ENCODE measurements around the gene NFKB1. TPM values are rescaled to one million over a fixed set of nuclear protein-coding genes. Genes with fewer than 3 reads are reported as not detected.

NFKB1 gene
- total and polyA plus RNA-seq, 10 of the 15 experiments (the other 5 are each of a cell fraction or from before 2014, with no cell fraction given) = 8.7 to 110 (median 57.3) TPM

GRCh38 chr4:102584091-102584490, 82.9 kb downstream of the NFKB1 start:
- BruUV-seq (replicated peaks) = no TSS peak
- FAIRE-seq (no peak), ATAC-seq (no peak), DNase-seq (ENCODE audit: low read depth, low spot score) (no peak)
- SMC1A ChIA-PET (ENCODE audit: uncharacterized antibody, unreplicated experiment) = interaction anchor here (0.7 to 3.2 kb wide), 9 partner anchors 10 to 84 kb away, joined by 3 to 23 read pairs (median 5); no protein-coding TSS in a partner anchor
- Histone ChIP-seq H2AFZ (ENCODE audit: control insufficient read depth, low read depth, low read length) (no peak overlapping the region), H3K4me1 (ENCODE audit: control insufficient read depth, insufficient read depth, low read length) (peaks cover 29% of the 10 kb centered on the region), H3K79me2 (ENCODE audit: control insufficient read depth, insufficient read depth, low read length) (no peaks in the 10 kb centered on the region; the same call in 1 of the 2 replicates), H3K27ac (ENCODE audit: control insufficient read depth, insufficient read depth) (no peak overlapping the region), H3K4me2 (ENCODE audit: control insufficient read depth, insufficient read depth) (no peak overlapping the region), H4K20me1 (ENCODE audit: control insufficient read depth, insufficient read depth) (no peaks in the 10 kb centered on the region), H3K9ac (ENCODE audit: control insufficient read depth, insufficient read depth, low read length) (no peak overlapping the region), H3K9me3 (replicated peaks; ENCODE audit: control insufficient read depth, insufficient read depth, low read length) (no peaks in the 10 kb centered on the region), H3K4me3 (no peak overlapping the region), H3K36me3 (ENCODE audit: control insufficient read depth in 2 of 2, insufficient read depth in 2 of 2, low read length in 1 of 2) (peaks cover 2 to 36% of the 10 kb centered on the region in 2 experiments), H3K27me3 (replicated peaks in 1 of 2; ENCODE audit: control insufficient read depth in 2 of 2, insufficient read depth in 2 of 2, low read length in 1 of 2) (no peaks in the 10 kb centered on the region)
- CTCF ChIA-PET = interaction anchor here (0.6 to 1.7 kb wide), 3 partner anchors 9 to 459 kb away, joined by 3 to 5 read pairs (median 5); no protein-coding TSS in a partner anchor
- WGBS (ENCODE audit: insufficient coverage, insufficient replicate concordance, low lambda C conversion rate, missing lambda C conversion rate) = 100% methylated on average over 1 of the region's 1 CpG
- RAD21 ChIA-PET (ENCODE audit: unreplicated experiment) = interaction anchor here (1.0 to 2.1 kb wide), 2 partner anchors 84 to 154 kb away, joined by 3 to 5 read pairs; partner anchors contain the start of gene NFKB1
- in situ Hi-C loops (cut with MboI) (no loop called here), intact Hi-C loops (cut with micrococcal nuclease; ENCODE audit: unreplicated experiment) (no loop called here)
- POLR2A ChIA-PET = interaction anchor here (1.3 to 2.4 kb wide), 2 partner anchors 20 to 73 kb away, joined by 3 to 10 read pairs; no protein-coding TSS in a partner anchor
- TF ChIP-seq TARDBP (IDR thresholded peaks at IDR 0.05; ENCODE audit: borderline replicate concordance) (no peak), FOXK2 (IDR thresholded peaks at IDR 0.05) (no peak), NR2C1 (IDR thresholded peaks at IDR 0.05) (no peak), NFYB (IDR thresholded peaks at IDR 0.05; ENCODE audit: insufficient read depth, low read depth, low read length) (no peak), TCF12 (IDR thresholded peaks at IDR 0.05; ENCODE audit: low read depth, low read length) (no peak), IRF3 (IDR thresholded peaks at IDR 0.05) (no peak), SUZ12 (IDR thresholded peaks at IDR 0.05; ENCODE audit: unreplicated experiment) (no peak), HDAC2 (IDR thresholded peaks at IDR 0.05) (no peak), BHLHE40 (IDR thresholded peaks at IDR 0.05; ENCODE audit: borderline replicate concordance in 1 of 2, low read depth in 2 of 2, low read length in 1 of 2) (no peak), MTA3 (IDR thresholded peaks at IDR 0.05; ENCODE audit: borderline replicate concordance, low read length) (no peak)
- TF ChIP-seq, protein P1, sequence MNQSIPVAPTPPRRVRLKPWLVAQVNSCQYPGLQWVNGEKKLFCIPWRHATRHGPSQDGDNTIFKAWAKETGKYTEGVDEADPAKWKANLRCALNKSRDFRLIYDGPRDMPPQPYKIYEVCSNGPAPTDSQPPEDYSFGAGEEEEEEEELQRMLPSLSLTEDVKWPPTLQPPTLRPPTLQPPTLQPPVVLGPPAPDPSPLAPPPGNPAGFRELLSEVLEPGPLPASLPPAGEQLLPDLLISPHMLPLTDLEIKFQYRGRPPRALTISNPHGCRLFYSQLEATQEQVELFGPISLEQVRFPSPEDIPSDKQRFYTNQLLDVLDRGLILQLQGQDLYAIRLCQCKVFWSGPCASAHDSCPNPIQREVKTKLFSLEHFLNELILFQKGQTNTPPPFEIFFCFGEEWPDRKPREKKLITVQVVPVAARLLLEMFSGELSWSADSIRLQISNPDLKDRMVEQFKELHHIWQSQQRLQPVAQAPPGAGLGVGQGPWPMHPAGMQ (IDR thresholded peaks at IDR 0.05; ENCODE audit: borderline replicate concordance) = no peak
